NCI-H1694 treated with DMSO at 0.1 percent for 48 hours (cell line): ENCODE results near the gene EPSTI1.
"Not testable (repeated sequence)": the region's sequence is repeated elsewhere in the genome, so short reads cannot be mapped to it uniquely, and the experiment has no call there.

Source experiments
- DNase-seq: peaks from one replicate; lab custom pipeline; 2025; lab: John Stamatoyannopoulos, UW

EPSTI1 gene

DNA sequence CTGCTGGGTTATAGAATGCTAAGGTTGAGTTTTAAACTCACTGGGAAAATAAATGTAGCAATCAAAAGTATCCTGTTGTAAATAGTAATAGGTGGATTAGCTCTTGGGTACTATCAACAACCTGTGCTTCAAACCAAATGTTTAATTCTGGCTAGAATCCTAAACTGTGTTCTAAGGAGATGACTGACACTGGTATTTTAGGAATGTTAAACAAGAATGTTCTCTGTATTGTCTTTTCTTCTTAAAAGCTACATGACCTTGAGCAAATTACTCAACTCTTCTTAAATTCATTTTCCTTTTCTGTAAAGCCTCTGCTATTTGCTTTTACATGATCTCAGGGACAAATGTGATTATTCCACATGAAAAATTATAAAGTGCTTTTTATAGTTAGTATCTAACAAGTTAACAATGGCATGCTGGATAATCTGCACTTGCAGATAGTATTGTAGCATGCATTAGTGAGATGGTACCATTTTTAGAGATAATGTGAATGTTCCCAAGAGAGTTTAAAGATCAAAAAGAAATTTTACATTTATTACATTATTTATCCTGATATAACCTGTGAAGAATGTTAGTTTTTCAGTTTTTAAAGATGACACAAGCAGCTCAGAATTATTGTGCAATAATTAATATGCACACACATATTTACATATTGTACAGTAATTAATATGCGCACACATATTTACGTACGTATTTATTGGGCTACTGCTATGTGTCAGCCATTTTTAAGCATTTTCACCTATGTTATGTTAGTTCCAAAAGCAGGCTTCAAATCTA is 13.6 kb upstream of the EPSTI1 start:
- DNase-seq: no peak

DNA sequence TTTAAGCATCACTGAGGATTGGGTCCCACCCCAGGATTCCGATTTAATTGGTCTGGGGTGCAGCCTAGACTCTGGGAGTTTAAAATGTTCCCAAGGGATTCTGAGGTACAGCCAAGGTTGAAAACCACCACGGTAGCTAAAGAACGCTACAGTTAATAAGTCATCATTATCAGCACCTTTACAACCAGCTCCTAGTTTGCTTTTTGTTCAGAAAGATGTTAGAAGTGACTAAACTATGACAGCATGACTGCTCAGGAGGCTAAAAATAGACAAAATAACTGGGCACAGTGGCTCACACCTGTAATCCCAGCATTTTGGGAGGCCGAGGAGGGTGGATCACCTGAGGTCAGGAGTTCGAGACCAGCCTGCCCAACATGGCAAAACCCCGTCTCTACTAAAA is 11.7 kb upstream of the EPSTI1 start:
- no peak for DNase-seq

DNA sequence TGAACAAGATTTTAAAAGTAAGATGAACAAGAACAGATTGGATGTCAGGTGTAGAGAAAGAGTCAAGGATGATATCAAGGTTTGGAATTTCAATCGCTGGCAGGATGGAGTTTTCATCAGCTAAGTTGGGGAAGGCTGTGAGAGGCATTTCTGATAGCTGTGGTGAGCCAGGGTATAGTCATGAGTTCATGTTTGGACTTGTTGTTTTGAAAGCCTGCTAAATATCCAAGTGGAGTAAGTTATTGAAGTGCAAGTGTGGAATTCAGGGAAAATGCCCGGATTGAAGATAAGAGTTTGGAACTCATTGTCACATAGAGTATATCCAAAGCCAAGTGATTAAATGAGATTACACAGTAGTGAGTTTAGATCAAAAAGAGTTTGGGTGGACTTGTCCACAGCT is 11.0 kb upstream of the EPSTI1 start:
- DNase-seq: no peak

DNA sequence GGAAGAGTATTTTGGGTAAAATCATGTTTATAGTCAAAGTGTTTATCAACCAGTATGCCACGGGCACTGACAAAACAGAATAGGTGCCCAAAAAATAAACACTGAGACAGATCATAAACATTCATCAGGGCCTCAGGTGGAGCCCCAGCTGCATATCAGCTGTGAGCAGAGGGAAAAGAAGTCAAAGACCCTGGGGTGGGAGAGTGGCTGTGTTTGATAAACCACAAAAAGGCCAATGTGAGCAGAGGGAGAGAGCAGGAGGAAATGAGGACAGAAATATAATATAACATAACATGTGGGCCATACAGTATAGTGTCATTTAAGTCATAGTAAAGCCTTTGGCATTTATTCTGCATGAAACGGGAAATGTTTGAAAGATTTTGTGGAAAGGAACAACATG is 10.0 kb upstream of the EPSTI1 start:
- no peak for DNase-seq

DNA sequence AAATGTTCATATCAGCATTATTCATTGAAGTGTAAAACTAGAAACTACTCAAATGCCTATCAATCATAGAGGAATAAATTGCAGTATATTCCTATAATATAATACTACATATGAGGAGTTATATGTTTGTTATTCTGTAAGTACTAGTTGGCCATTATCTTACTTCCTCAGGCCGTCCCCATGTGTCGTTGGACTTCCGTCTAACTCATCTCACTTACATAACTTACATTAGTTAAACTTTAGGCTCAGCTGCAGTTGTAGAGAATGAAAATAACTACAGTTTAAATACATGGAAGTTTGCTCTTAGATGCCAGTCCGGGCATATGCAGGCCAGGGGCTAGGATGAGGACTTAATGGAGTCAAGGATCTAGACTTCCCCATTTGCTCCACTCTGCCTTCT is 8.6 kb upstream of the EPSTI1 start:
- no peak for DNase-seq

DNA sequence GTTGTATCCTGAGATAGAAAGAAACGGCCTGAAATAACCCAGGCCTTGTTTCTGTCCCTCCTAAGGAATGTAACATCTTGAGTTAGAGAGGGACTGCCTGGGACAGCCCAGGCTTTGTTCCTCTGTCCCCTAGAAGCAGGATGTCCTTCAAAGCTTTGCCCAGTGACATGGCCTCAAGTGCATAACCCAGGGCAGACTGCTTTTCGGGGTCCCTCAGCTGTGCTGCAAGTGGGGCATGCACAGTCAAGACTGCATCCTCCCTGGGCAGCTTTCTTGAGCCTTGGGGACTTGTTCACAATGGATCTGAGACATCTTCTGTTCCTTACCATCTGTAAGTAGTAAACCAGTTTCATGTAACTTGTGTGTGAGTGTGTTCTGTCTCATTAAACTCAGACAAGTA is 7.5 kb upstream of the EPSTI1 start:
- DNase-seq: no peak

DNA sequence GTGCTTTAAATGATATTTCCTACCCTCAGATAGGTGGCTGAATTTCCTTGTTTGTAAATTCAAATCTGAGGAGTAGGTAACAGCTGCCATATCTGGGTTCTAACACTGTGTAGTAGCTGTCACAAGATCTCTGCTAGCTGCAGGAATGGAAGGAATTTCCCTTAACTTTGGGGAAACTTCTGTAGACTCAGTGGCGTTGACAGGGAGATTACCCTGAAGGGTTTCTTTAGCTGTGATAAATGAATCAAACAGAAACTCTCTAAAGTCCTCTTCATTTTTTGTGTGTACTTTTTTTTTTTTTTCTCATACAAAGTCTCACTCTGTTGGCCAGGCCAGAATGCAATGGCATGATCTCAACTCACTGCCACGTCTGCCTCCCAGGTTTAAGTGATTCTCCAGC is 5.3 kb upstream of the EPSTI1 start:
- no peak for DNase-seq

DNA sequence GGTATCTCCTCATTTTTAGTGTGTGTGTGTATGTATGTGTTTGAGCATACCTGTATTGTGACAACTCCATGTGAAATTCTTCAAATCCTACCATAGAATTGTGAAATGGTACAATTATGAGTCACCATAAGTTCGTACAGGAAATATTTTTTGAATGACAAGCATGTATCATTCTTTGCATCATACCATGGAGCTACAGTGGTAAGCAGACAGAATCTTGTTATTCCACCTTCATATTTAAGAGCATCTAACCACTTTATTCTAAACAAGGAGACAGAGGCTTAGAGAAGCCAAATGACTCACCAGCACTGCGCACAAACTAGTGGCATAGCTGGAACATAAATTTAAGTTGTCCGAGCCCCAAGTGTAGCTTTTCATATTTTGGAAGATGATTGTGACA is 4.5 kb upstream of the EPSTI1 start:
- DNase-seq: no peak

DNA sequence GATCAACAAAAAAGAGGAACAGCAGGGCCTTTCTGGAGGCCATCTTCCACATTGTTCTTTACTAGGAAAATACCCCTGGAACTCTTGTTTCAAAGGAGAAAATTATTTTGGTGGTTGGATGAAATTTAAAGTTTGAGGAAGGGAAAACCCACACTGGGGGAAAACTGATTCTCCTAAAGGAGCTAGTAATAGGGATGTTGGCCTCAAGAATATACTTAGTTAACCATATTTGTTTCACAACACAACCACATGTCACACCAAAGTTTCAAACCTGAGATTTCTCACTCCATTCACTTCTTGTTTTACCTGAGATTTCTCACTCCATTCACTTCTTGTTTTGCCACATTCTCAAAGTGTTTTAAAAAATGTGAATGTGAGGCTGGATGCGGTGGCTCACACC is 2.8 kb upstream of the EPSTI1 start:
- DNase-seq: no peak

DNA sequence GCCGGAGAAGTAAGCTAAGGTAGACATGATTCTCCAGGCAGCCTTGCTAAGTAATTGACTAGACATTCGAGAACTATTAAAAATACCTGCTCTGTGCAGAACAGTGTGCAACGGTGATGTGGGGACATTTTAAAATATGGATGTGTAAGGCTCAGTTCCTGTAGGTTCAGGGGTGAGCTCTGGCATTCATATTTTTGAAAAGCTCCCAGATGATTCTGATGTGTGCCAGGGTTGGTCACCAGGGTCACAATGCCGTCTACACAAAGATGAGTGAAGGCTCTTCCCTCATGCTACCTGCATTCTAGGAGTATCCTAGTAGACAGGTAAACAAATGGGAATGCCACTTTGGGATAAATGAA is 702 bp upstream of the EPSTI1 start:
- DNase-seq: no peak

DNA sequence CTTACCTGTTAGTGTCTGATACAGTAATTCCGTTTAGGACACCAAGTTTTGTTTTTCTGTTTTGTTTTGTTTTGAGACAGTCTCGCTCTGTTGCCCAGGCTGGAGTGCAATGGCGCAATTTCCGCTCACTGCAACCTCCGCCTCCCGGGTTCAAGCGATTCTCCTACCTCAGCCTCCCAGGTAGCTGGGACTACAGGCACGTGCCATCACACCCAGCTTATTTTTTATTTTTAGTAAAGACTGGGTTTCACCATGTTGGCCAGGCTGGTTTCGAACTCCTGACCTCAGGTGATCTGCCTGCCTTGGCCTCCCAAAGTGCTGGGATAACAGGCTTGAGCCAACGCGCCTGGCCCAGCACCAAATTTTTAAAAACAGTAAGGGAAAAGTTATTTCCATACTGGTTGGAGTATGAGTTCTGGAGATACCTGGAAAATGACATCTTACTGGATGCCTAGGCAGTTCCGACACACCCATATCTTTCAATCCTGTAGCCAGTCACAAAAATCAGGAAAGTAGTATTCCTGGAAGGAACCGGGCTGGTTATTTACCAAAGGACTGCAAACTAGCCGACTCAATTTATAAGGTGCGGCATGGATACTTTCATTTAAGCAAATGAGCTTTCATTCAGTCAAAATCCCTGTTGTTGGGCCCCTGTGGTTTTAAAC is 676 bp downstream of the EPSTI1 start:
- DNase-seq: not testable (repeated sequence)

DNA sequence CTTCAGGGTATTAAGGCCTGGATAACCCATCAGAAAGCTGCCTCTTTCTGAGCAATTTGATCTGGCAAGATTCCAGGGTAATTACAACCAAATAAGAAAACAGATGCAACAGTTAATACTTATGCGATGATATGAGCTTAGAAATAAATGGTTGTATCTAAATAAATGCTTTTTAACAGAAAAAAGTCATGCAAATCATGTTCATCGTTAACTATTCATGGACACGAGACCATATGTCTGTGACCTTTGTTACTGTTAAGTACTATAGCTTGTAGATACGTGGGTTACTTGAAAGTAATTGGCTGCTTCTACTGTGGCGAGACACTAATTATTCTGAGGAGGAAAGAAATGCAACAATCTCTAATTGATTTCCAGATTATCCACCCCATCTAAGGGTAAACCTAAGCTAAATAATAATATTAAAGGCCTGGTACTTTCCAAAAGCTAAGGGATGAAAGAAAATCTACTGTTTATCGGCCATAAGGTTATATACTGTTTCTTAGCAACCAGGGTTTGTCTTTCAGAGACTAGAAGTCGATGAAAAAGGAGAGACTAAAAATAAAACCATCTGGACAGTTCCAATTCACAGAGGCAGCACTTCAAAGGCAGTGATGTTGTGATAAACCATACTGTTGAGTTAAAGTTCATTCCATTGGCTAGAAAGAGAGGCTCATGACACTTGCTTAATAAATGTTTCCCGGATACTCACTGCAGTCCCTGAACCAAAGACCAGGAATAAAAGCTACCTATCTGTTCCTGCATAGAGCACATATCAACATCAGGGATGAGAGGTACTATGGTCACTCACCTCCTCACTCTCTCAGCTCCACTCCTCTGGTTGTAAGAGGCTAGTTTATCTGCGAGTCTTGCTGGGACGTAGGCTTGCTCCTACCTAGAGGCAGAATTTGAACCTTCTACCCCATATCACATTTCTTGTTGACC is 1.5 kb downstream of the EPSTI1 start:
- peak; percentile 58 for DNase-seq

DNA sequence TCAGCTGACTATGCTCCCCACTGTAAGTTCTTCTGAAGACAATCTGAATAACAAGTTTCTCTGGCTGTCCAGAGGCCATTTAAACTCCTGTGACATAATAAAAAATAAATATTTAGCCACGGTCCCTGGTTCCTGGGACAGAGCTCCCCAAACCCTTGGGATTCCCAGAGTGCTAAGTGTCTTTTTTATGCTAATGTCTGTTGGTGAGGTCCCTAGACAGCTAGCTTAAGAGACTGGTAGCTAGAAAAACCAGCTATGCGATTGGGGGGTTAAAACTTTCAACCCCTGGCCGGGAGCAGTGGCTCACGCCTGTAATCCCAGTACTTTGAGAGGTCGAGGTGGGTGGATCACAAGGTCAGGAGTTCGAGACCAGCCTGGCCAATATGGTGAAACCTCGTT is 5.9 kb downstream of the EPSTI1 start:
- no peak for DNase-seq

DNA sequence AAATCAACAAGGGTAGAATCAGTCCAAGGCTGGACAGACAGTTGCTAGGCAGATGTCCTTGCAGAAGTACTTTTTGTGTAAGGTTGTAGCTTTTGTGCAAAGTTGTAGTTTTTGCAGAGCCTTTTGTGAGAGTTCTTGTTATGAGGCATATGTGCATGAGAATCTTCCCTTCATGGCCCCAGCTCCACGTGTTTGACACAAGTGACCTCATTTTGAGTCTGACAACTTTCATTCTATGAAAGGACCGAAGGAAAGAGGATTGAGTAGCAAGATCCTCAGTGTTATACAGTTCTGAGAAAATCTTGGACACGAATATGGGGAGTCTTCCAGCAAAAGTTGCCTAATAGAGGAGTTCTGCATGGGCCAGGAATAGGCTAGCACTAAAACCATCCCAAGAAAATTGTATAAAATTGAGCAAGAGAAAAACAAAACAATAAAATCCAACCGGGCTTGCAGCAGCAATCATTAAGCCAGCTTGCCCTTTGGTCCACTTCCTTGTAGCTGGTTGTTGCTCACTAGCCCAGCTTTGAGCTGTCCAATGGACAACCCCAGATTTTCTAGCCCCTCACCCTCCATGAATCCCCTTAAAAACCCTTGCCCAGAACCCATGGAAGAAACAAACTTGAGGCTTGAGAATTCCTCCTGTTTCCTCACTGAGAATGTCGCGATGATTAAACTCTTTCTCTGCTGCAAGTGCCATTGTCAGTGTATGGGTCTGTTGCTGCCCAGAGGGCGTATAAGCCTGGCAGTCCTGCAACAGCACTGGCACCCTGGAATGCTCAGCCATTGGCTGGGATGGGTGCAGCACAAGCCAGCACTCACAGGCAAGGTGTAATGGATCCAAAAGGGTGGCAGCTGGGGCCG is 6.5 kb downstream of the EPSTI1 start:
- DNase-seq: no peak

DNA sequence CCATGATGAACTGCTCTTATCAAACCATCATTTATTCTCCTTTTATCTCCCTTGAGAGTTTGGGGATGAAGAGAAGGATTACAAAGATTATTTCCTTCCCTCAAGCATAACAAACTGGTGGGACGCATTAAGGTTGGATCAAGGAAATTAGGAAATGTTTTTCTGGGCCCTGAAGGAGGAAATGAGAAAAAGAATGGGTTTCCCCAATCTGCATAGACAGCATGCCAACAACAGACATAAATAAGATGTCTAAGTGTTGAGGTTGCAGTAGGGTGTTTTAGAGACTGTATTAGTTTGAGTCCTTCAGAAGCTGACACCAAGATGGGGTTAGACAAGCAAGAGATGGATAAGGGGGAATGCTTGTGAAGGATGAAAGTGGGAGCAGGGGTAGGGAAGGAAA is 7.3 kb downstream of the EPSTI1 start:
- DNase-seq: no peak

DNA sequence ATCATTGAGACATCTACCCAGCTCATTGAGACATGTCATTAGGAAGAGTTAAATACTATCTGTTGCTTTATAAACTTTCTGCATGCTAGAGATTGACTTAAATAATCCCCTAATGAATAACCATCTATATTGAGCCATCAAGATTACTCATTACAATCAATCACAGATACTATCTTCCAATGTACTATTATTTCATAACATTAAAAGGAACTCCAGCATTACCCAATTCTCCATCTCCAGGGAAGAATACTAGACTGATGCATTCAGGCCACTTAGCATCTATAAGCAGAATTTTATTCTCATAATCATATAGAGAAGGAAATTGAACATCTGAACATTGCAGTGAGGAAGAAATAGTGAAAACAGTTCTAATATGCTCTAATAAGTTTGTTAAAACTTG is 8.0 kb downstream of the EPSTI1 start:
- no peak for DNase-seq

DNA sequence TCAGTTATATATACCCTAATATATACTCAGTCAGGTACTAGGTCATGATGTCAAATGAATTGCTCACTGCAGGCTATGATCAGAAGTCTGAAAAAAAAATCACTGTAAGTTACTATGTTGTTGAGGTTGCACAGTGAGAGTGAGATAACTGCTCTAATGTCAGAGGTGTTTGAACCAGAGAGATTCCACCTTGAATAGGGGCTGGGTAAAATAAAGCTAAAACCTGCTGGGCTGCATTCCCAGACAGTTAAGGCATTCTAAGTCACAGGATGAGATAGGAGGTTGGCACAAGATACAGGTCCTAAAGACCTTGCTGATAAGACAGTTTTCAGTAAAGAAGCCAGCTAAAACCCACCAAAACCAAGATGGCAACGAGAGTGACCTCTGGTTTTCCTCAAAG is 10.2 kb downstream of the EPSTI1 start:
- no peak for DNase-seq

DNA sequence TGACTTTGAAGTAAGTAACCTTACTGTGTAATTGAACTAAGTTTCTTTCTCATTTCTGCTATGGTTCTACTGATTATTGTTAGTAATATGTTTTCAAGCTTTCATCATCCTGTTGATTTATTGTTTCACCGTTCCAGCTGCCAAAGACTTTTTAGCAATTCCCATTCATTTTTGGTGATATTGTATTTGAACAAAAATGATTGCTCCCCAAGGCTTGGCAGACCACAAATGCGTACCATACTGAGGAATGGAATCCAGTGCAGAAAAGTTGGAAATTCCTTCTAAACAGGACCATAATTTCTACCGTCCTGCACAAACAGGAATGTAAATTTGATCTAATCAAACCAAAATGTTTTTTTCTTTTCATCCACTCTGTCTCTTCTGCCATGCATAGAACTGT is 10.7 kb downstream of the EPSTI1 start:
- no peak for DNase-seq

DNA sequence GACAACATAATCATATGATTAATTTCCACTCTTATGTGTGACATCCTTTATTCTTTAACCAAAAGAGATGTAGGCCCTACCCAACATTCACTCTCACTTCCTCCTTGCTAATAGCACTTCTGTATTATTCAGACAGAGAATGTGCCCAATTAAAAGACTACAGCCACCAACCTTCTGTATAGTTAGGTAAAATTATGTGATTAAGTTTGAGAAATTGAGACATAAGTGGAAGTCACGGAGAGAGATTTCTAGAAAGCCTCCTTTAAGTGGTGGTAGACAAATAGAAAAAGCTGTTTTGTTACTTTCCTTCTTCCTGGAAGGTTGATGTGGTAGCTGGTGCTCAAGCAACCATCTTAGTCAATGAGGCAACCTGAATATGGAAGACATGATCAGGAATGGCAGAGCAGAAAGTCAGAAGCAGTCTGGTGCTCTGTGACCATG is 14.8 kb downstream of the EPSTI1 start:
- no peak for DNase-seq

DNA sequence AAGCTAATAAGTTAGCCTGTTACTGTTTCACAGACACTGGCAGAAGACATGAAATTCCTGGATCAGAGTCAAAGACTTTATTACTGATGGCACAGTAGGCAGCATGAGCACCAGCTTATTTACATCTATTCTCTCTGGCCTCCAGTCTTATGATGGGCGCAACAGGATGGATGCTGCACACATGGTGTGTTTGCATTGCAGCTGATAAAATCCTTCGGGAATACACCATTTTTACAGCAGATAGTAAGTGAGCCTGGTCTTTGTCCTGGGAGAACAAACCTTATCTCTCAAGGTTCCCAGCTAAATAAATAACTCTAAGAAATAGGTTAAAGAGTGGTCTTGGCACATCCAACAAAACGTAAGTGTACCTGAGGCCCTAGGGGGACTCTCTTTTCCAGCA is 16.0 kb downstream of the EPSTI1 start:
- no peak for DNase-seq

DNA sequence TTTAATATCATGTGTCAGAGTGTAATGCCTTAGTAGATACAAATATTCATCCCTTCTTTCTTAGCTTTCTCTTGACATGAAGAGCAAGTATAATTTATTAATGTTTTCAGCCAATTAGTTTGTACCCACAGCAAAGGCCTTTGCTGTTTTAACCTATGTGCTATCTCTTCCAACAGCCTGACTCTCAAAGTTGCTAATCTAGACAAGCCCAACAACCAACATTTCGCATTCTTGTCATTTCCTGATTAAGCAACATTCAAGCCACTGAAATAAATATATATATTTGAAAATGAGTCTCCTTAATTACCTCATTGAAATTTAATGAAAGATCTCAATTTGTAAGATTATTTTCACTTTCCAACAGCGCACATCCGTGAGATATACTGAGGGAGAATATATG is 18.5 kb downstream of the EPSTI1 start:
- no peak for DNase-seq
